GM23338 (cell line): ENCODE measurements around the gene KAT6B. TPM values are rescaled to one million over a fixed set of nuclear protein-coding genes. Genes with fewer than 3 reads are reported as not detected.

Experiments
- ATAC-seq: fragments of 200-7000 bp; cut with Tn5 transposase; 3 replicates; pipeline ENCODE4 v1.9.1; 2020
- DNase-seq: peaks from one replicate; pipeline ENCODE4 v3.0.0-alpha.2; 2015; ENCODE audit warnings: low spot score
- H2AFZ ChIP-seq: fragments of 200-600 bp; sonication (generic); 2 replicates; pipeline ENCODE4 v1.8.0; 2016; ENCODE audit warnings: antibody characterized with exemption, mild to moderate bottlenecking, moderate library complexity
- H3F3A ChIP-seq: fragments of 200-600 bp; sonication (generic); replicated peaks from 2 replicates; pipeline ENCODE4 v1.8.0; 2017; ENCODE audit warnings: antibody characterized with exemption, mixed run types, low read depth
- H3K27ac ChIP-seq: fragments of 200-600 bp; sonication (generic); 2 replicates; pipeline ENCODE4 v1.6.1; 2016; ENCODE audit warnings: low read depth
- H3K27me3 ChIP-seq: fragments of 200-600 bp; sonication (generic); 2 replicates; pipeline ENCODE4 v1.8.0; 2016; ENCODE audit warnings: mild to moderate bottlenecking, mixed run types, moderate library complexity; ENCODE audit not compliant: insufficient read depth
- H3K36me3 ChIP-seq: fragments of 200-600 bp; sonication (generic); 2 replicates; pipeline ENCODE4 v1.8.0; 2016; ENCODE audit warnings: mild to moderate bottlenecking; ENCODE audit not compliant: insufficient read depth
- H3K4me1 ChIP-seq: fragments of 200-600 bp; sonication (generic); 2 replicates; pipeline ENCODE4 v1.8.0; 2016; ENCODE audit warnings: mild to moderate bottlenecking, moderate library complexity; ENCODE audit not compliant: insufficient read depth
- H3K4me2 ChIP-seq: fragments of 200-600 bp; sonication (generic); 2 replicates; pipeline ENCODE4 v1.7.1; 2017; ENCODE audit warnings: mixed run types
- H3K4me3 ChIP-seq: fragments of 200-600 bp; sonication (generic); 2 replicates; pipeline ENCODE4 v1.6.1; 2016; ENCODE audit warnings: mixed run types
- H3K79me2 ChIP-seq: fragments of 200-600 bp; sonication (generic); replicated peaks from 2 replicates; pipeline ENCODE4 v1.8.0; 2017; ENCODE audit warnings: mild to moderate bottlenecking; ENCODE audit not compliant: insufficient read depth
- H3K9me2 ChIP-seq: fragments of 200-600 bp; sonication (generic); 2 replicates; pipeline ENCODE4 v1.8.0; 2017; ENCODE audit not compliant: insufficient read depth
- H4K20me1 ChIP-seq: fragments of 200-600 bp; sonication (generic); replicated peaks from 2 replicates; pipeline ENCODE4 v1.8.0; 2017; ENCODE audit warnings: mild to moderate bottlenecking; ENCODE audit not compliant: insufficient read depth
- H3K27ac Mint-ChIP-seq: 2 replicates; pipeline ENCODE4 v1.8.0; 2020; ENCODE audit warnings: inconsistent platforms, mild to moderate bottlenecking, moderate library complexity, mixed read lengths
- H3K27me3 Mint-ChIP-seq: 3 replicates; pipeline ENCODE4 v1.8.0; 2022; ENCODE audit warnings: low read depth, mild to moderate bottlenecking, moderate library complexity, mixed read lengths, inconsistent platforms; ENCODE audit not compliant: insufficient read depth, poor library complexity
- H3K36me3 Mint-ChIP-seq: 3 replicates; pipeline ENCODE4 v1.8.0; 2021; ENCODE audit warnings: low read depth, mild to moderate bottlenecking, inconsistent platforms, moderate library complexity, mixed read lengths
- H3K4me1 Mint-ChIP-seq: 3 replicates; pipeline ENCODE4 v1.8.0; 2020; ENCODE audit warnings: mild to moderate bottlenecking, inconsistent platforms, mixed read lengths
- H3K4me3 Mint-ChIP-seq: 3 replicates; pipeline ENCODE4 v1.8.0; 2021; ENCODE audit warnings: moderate library complexity, mild to moderate bottlenecking, inconsistent platforms, mixed read lengths
- H3K9me3 Mint-ChIP-seq: 3 replicates; pipeline ENCODE4 v1.8.0; 2020; ENCODE audit warnings: moderate library complexity, mild to moderate bottlenecking, inconsistent platforms, mixed read lengths
- CREB1 ChIP-seq: fragments of 250-450 bp; sonication (Bioruptor Pico); IDR thresholded peaks from 2 replicates; pipeline ENCODE4 v1.5.0; 2020; ENCODE audit warnings: low read depth, mild to moderate bottlenecking, moderate library complexity
- CTCF ChIP-seq, 2 experiments: fragments of 200-600 bp in 1 of 2; sonication (generic) in 1 of 2; conservative IDR thresholded peaks; 2 replicates each; pipeline versions ENCODE4 v1.5.1 to v1.6.1; 2016 to 2017; ENCODE audit warnings: antibody characterized with exemption in 2 of 2, low read depth in 2 of 2, mild to moderate bottlenecking in 2 of 2, moderate library complexity in 1 of 2
- EZH2 ChIP-seq: fragments of 200-600 bp; sonication (generic); IDR thresholded peaks from one replicate; pipeline ENCODE4 v1.8.0; 2017; ENCODE audit warnings: antibody characterized with exemption, mild to moderate bottlenecking, low read depth; ENCODE audit not compliant: unreplicated experiment
- EZH2phosphoT487 ChIP-seq: fragments of 200-600 bp; sonication (generic); IDR thresholded peaks from one replicate; pipeline ENCODE4 v1.8.1; 2018; ENCODE audit warnings: antibody characterized with exemption; ENCODE audit not compliant: unreplicated experiment
- JUNB ChIP-seq: IDR thresholded peaks from one replicate; pipeline ENCODE4 v1.6.1; 2016; ENCODE audit warnings: antibody characterized with exemption; ENCODE audit not compliant: unreplicated experiment
- NANOG ChIP-seq: IDR thresholded peaks from 2 replicates; pipeline ENCODE4 v1.6.1; 2016; ENCODE audit warnings: antibody characterized with exemption, borderline replicate concordance
- POLR2AphosphoS5 ChIP-seq: IDR thresholded peaks from 2 replicates; pipeline ENCODE4 v1.6.1; 2016; ENCODE audit warnings: antibody characterized with exemption, low read depth
- STAT1 ChIP-seq: IDR thresholded peaks from one replicate; pipeline ENCODE4 v1.6.1; 2016; ENCODE audit warnings: antibody characterized with exemption; ENCODE audit not compliant: unreplicated experiment
- ZNF114 ChIP-seq: fragments of 250-450 bp; sonication (Bioruptor Pico); IDR thresholded peaks from 2 replicates; pipeline ENCODE4 v1.5.0; 2020; ENCODE audit warnings: mild to moderate bottlenecking, moderate library complexity
- ZNF331 ChIP-seq: fragments of 250-450 bp; sonication (Bioruptor Pico); IDR thresholded peaks from 2 replicates; pipeline ENCODE4 v1.5.0; 2020; ENCODE audit warnings: low read depth, mild to moderate bottlenecking, moderate library complexity
- polyA plus RNA-seq: library from polyadenylated mRNA; unstranded; fragments of >200 nt; fragmentation: Nextera tagmentation; extraction: Ambion mirVana; gene quantifications from 2 replicates; pipeline ENCODE4 v1.2.1, GENCODE V29; 2016
- total RNA-seq: library from RNA; depleted of rRNA; stranded (reverse); fragments of >200 nt; shearing (Covaris generic); gene quantifications from 2 replicates; pipeline ENCODE4 v1.2.3, GENCODE V29; 2014
- TF ChIP-seq, protein P1 (sequence below): IDR thresholded peaks from one replicate; pipeline ENCODE4 v1.6.1; 2018; ENCODE audit warnings: antibody characterized with exemption; ENCODE audit not compliant: unreplicated experiment
- TF ChIP-seq, protein P2 (sequence below): fragments of 250-450 bp; sonication (Bioruptor Pico); IDR thresholded peaks from 2 replicates; pipeline ENCODE4 v1.5.0; 2020; ENCODE audit warnings: mild to moderate bottlenecking, moderate library complexity
- TF ChIP-seq, protein P3 (sequence below): IDR thresholded peaks from 2 replicates; pipeline ENCODE4 v1.6.1; 2016; ENCODE audit warnings: antibody characterized with exemption

KAT6B gene
- total and polyA plus RNA-seq, 2 experiments from 2014 or later: 21.3 to 31.4 TPM

- no peaks in the 10 kb centered on the region for H3F3A ChIP-seq
- TF ChIP-seq EZH2phosphoT487: no peak
- TF ChIP-seq, protein P1, sequence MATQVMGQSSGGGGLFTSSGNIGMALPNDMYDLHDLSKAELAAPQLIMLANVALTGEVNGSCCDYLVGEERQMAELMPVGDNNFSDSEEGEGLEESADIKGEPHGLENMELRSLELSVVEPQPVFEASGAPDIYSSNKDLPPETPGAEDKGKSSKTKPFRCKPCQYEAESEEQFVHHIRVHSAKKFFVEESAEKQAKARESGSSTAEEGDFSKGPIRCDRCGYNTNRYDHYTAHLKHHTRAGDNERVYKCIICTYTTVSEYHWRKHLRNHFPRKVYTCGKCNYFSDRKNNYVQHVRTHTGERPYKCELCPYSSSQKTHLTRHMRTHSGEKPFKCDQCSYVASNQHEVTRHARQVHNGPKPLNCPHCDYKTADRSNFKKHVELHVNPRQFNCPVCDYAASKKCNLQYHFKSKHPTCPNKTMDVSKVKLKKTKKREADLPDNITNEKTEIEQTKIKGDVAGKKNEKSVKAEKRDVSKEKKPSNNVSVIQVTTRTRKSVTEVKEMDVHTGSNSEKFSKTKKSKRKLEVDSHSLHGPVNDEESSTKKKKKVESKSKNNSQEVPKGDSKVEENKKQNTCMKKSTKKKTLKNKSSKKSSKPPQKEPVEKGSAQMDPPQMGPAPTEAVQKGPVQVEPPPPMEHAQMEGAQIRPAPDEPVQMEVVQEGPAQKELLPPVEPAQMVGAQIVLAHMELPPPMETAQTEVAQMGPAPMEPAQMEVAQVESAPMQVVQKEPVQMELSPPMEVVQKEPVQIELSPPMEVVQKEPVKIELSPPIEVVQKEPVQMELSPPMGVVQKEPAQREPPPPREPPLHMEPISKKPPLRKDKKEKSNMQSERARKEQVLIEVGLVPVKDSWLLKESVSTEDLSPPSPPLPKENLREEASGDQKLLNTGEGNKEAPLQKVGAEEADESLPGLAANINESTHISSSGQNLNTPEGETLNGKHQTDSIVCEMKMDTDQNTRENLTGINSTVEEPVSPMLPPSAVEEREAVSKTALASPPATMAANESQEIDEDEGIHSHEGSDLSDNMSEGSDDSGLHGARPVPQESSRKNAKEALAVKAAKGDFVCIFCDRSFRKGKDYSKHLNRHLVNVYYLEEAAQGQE: no peak
- no peak for TF ChIP-seq ZNF114 (CRISPR knock-in tag)
- TF ChIP-seq NANOG: no peak
- no peak for TF ChIP-seq CREB1 (CRISPR knock-in tag)
- no peak for TF ChIP-seq ZNF331
- TF ChIP-seq, protein P2, sequence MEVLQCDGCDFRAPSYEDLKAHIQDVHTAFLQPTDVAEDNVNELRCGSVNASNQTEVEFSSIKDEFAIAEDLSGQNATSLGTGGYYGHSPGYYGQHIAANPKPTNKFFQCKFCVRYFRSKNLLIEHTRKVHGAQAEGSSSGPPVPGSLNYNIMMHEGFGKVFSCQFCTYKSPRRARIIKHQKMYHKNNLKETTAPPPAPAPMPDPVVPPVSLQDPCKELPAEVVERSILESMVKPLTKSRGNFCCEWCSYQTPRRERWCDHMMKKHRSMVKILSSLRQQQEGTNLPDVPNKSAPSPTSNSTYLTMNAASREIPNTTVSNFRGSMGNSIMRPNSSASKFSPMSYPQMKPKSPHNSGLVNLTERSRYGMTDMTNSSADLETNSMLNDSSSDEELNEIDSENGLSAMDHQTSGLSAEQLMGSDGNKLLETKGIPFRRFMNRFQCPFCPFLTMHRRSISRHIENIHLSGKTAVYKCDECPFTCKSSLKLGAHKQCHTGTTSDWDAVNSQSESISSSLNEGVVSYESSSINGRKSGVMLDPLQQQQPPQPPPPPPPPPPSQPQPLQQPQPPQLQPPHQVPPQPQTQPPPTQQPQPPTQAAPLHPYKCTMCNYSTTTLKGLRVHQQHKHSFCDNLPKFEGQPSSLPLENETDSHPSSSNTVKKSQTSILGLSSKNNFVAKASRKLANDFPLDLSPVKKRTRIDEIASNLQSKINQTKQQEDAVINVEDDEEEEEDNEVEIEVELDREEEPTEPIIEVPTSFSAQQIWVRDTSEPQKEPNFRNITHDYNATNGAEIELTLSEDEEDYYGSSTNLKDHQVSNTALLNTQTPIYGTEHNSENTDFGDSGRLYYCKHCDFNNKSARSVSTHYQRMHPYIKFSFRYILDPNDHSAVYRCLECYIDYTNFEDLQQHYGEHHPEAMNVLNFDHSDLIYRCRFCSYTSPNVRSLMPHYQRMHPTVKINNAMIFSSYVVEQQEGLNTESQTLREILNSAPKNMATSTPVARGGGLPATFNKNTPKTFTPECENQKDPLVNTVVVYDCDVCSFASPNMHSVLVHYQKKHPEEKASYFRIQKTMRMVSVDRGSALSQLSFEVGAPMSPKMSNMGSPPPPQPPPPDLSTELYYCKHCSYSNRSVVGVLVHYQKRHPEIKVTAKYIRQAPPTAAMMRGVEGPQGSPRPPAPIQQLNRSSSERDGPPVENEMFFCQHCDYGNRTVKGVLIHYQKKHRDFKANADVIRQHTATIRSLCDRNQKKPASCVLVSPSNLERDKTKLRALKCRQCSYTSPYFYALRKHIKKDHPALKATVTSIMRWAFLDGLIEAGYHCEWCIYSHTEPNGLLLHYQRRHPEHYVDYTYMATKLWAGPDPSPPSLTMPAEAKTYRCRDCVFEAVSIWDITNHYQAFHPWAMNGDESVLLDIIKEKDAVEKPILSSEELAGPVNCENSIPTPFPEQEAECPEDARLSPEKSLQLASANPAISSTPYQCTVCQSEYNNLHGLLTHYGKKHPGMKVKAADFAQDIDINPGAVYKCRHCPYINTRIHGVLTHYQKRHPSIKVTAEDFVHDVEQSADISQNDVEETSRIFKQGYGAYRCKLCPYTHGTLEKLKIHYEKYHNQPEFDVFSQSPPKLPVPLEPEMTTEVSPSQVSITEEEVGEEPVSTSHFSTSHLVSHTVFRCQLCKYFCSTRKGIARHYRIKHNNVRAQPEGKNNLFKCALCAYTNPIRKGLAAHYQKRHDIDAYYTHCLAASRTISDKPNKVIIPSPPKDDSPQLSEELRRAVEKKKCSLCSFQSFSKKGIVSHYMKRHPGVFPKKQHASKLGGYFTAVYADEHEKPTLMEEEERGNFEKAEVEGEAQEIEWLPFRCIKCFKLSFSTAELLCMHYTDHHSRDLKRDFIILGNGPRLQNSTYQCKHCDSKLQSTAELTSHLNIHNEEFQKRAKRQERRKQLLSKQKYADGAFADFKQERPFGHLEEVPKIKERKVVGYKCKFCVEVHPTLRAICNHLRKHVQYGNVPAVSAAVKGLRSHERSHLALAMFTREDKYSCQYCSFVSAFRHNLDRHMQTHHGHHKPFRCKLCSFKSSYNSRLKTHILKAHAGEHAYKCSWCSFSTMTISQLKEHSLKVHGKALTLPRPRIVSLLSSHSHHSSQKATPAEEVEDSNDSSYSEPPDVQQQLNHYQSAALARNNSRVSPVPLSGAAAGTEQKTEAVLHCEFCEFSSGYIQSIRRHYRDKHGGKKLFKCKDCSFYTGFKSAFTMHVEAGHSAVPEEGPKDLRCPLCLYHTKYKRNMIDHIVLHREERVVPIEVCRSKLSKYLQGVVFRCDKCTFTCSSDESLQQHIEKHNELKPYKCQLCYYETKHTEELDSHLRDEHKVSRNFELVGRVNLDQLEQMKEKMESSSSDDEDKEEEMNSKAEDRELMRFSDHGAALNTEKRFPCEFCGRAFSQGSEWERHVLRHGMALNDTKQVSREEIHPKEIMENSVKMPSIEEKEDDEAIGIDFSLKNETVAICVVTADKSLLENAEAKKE (CRISPR knock-in tag): no peak
- TF ChIP-seq CTCF (conservative IDR thresholded peaks at IDR 0.05; ENCODE audit: low read depth in 2 of 2): no peak
- no peak for TF ChIP-seq STAT1
- TF ChIP-seq JUNB: no peak
- TF ChIP-seq, protein P3, sequence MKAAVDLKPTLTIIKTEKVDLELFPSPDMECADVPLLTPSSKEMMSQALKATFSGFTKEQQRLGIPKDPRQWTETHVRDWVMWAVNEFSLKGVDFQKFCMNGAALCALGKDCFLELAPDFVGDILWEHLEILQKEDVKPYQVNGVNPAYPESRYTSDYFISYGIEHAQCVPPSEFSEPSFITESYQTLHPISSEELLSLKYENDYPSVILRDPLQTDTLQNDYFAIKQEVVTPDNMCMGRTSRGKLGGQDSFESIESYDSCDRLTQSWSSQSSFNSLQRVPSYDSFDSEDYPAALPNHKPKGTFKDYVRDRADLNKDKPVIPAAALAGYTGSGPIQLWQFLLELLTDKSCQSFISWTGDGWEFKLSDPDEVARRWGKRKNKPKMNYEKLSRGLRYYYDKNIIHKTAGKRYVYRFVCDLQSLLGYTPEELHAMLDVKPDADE: no peak
- TF ChIP-seq EZH2: no peak
- no peak for TF ChIP-seq POLR2AphosphoS5
- H3K4me2 ChIP-seq: no peak overlapping the region
- no peak overlapping the region for H2AFZ ChIP-seq
- ATAC-seq (no peak), DNase-seq (no peak)
- Mint-ChIP-seq H3K27me3 (peaks cover 3% of the 10 kb centered on the region), H3K36me3 (no peaks in the 10 kb centered on the region), H3K9me3 (no peaks in the 10 kb centered on the region), H3K4me1 (peaks cover 7% of the 10 kb centered on the region), H3K27ac (no peak overlapping the region), H3K4me3 (no peak overlapping the region)
- H3K9me2 ChIP-seq: no peaks in the 10 kb centered on the region
- H3K4me3 ChIP-seq: no peak overlapping the region
- no peaks in the 10 kb centered on the region for H3K4me1 ChIP-seq
- no peaks in the 10 kb centered on the region for H3K36me3 ChIP-seq
- no peaks in the 10 kb centered on the region; the same call in none of the 2 replicates for H4K20me1 ChIP-seq
- no peaks in the 10 kb centered on the region for H3K27me3 ChIP-seq
- no peak overlapping the region for H3K27ac ChIP-seq
- H3K79me2 ChIP-seq: peaks cover 54% of the 10 kb centered on the region
Observed at GRCh38 chr10:74892839-74893238, 66.4 kb downstream of the KAT6B start.
